OCI-M1 (cell line): ENCODE results near the gene MAGEA9B.
"Not testable (repeated sequence)": the region's sequence is repeated elsewhere in the genome, so short reads cannot be mapped to it uniquely, and the experiment has no call there.

Experiments
- DNase-seq: peaks from one replicate; lab custom pipeline; 2025; lab: John Stamatoyannopoulos, UW

Gene MAGEA9B

GRCh38 chrX:149534926-149535602 lies 52.2 kb downstream of the MAGEA9B start:
- not testable (repeated sequence) for DNase-seq

GRCh38 chrX:149533999-149534398 lies 53.3 kb downstream of the MAGEA9B start:
- DNase-seq: not testable (repeated sequence)

- DNase-seq: not testable (repeated sequence)
Measured at GRCh38 chrX:149532868-149533267, 54.4 kb downstream of the MAGEA9B start.
